Skin of body (tissue), 2 donors: Measurements from ENCODE around the gene RIC3. TPM values are rescaled to one million over a fixed set of nuclear protein-coding genes. Genes with fewer than 3 reads are reported as not detected.
A peak's percentile ranks its signal among the peaks of the same experiment; 100 is the strongest.

ENCODE experiments used
- DNase-seq: peaks from one replicate; lab custom pipeline; 2025; lab: John Stamatoyannopoulos, UW
- total RNA-seq: library from RNA; depleted of rRNA; stranded (reverse); fragments of >200 nt; gene quantifications from one replicate; pipeline ENCODE4 v1.2.3, GENCODE V29; 2014

The RIC3 gene, protein sequence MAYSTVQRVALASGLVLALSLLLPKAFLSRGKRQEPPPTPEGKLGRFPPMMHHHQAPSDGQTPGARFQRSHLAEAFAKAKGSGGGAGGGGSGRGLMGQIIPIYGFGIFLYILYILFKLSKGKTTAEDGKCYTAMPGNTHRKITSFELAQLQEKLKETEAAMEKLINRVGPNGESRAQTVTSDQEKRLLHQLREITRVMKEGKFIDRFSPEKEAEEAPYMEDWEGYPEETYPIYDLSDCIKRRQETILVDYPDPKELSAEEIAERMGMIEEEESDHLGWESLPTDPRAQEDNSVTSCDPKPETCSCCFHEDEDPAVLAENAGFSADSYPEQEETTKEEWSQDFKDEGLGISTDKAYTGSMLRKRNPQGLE
- total RNA-seq, result 9.5 TPM

GRCh38 chr11:8168485-8169257 lies at the start of gene RIC3:
Gene RIC3 (minus strand): TSS chr11:8169025. CDS start chr11:8168989, 36 bp downstream.
- no peak for DNase-seq

- no peak for DNase-seq
Observed at GRCh38 chr11:8218409-8218808, 49.6 kb upstream of the RIC3 start.

GRCh38 chr11:8217926-8218325 lies 49.1 kb upstream of the RIC3 start:
- DNase-seq, result no peak

- DNase-seq, result no peak
Observed at GRCh38 chr11:8217136-8217535, 48.3 kb upstream of the RIC3 start.

DNA sequence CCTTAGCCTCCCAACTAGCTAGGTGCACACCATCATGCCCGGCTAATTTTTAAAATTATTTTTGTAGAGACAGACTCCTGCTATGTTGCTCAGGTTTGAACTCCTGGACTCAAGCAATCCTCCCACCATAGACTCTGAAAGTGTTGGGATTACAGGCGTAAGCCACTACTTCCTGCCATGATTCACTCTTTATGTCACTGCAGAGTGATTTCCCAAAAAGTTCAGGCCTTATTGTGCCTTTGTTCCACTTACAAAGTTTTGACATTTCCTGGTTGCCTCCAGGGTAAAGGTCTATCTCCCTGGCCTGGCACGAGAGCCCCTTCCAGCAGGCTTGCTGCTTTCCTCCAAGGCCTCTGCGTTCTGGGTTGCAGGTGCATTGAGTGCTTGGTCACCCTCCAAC lies 44.6 kb upstream of the RIC3 start:
- no peak for DNase-seq

- DNase-seq, result no peak
Observed at GRCh38 chr11:8209208-8209807, 40.5 kb upstream of the RIC3 start.

DNA sequence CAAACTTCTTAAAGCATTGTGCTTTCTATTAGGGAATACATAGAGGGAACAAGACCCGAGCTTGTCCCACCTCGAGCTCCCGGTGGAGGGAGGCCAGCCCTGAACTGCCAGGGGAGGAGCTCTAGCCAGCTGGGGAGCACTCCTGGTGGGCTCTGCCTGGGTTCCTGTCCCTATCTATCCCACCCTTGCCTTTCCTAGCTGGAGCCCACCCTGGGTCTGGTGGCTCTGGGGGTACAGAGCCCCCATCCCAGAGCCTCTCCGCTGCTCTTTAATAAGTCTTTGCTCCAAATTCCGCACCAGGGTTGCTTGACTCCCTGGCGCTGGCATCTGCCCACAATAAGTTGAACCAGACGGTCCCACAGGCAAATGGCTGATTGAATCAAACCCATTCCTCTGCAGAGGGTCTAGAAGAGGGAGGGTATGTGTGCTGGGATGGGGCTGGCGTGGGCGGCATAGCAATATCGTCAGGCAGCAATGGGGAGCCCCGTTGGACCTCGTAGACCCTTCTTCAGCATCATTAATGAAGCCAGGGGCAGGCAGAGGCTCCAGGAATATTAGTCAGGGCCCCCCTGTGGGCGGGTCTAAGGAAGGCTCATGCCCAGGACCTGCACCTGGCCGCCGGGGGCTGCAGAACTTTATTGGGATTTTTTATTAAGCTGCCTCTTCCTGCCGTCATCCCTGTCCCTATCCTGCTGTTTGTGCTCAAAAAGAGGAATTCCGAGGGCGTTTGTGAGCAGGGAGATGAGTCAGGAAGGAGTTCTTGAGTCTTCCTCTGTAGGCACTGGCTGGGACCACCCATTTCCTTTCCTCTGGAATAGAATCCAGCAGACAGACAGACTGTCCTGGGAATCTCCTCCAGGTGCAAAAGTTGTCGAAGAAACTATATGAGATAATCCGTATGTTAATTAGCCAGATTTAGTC lies 38.5 kb upstream of the RIC3 start:
- no peak for DNase-seq

DNA sequence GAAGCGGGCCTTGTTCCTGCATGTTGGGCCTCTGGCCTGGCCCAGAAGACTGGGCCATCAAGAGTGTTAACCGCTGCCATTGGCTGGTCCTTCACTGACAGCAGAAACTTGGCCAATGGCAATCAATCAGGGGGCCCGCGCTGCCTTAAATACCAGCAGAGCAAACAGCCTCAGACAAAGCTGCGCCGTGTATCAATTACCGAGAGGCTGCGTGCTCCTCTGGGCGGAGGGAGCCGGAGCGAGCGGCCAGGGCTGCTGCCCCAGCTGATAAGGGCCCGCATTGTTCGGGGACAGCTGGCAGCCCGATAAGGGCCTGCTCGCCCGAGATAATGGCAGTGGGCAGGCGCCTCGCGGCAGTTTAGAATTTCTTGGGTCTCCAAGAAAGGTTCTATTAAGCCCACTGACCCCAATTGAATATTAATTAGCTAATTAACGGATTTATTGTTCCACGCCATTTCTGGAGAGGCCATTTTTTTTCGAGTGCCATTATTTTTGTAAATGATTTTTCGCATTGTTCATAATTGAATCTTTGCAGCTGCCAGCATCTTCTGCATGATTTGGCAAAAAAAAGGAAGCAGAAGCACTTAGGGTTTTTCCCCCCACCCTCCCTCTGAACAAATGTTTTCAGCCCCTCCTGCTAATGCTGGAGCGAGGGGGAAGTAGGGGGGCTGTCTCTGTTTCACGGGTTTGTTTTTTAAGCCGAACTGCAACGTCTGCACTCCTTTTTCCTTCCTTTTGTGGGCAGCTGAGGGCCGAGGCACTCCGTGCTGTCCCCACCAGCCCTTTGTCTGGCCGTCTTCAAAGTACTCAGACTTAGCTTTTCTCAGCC lies 37.6 kb upstream of the RIC3 start:
- DNase-seq, result peak; percentile 4

DNA sequence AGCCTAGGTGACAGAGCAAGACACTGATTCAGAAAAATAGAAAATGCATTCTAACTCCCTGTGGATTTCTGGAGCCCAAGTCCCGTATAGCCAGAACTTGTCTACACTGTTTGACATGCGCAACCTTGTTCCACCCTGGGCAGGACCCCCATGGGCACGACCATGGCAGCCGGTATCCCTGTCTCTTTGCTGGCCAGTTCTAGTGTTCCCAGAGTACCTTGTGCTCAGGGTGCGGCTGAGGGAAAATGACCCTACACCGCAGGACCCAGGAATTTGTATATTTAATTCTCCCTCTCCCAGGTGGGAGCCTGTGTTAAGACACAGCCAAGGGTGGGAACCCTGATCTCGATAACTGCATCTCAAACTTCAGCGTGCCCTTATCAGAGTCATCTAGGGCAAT lies 36.7 kb upstream of the RIC3 start:
- DNase-seq, result no peak

DNA sequence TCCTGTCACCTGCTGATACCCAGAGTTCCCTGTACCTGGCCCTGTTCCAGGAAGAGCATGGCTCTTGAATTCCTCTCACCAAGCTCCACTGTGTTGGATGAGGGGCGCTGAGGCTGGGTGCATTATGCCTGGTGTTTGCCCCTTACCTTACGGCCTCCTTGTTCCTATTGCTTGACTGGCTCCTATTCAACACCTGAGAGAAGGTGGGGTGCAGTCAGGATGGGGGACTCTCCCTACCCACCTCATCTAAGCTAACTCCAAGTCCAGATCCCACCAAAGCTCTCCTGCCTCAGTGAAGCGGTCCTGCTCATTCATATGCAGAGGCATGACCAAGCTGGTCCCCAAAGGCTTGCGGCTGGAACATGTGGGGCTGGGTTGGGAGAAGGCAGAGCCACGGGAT lies 35.8 kb upstream of the RIC3 start:
- no peak for DNase-seq

DNA sequence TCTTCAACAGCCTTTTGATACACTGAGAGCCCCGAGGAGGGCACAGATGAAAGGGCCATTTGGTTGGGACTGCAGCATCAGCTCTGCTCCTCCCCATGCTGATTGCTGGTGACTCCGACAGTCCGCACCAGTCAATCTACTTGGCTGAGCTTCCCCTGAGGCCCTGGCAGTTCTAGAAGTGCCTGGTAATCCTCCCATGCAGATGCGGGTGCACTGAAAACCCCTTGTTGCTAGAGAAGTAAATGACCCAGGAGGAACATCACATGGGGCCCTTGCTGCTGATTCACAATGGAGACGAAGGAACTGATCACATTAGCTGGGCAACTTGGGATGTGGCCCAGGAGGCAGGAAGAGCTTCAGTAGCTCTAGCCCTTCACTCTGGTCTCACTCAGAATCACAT lies 35.2 kb upstream of the RIC3 start:
- no peak for DNase-seq

GRCh38 chr11:8203414-8203715 lies 34.5 kb upstream of the RIC3 start:
- DNase-seq, result no peak

DNA sequence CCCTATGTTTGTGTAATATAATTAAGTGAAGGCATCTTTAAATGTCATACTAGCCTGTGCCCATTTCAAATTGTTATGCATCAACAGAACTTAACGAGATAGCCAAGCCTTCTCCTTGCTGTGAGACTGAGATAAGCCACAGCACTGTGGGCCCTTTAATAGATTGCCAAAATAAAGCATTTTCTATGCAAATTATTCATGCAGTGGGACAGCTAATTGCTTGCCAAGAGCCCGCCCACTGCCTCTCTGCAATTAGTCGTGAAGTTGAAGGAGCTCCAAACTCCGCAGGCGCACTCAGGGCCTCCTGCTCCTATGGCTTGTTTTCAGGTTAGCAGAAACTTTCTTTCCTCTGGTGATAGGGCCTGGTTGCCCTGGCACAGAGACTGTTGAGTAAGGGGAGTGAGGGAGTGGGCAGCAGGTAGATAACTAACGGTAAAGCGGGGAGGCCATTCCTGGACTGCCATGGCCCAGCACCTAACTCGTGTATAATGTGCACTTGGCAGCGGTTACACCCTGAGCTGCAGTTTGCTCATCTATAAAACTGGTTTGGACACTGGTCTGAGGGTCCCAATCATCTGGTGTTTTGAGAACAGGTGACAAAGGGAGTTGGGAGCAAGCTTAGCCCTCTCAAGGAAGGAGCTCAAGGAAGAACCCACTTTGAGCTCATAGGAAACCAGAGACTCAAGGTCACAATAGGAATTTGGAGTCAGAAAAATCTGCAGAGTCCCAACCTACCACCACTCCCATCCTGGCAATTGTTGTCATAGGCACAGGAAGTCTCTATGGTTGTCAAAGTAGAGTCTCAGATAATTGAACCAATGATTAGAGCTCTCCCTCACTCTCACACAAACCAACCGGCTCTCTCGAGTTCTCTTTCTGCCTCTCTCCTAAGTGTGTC lies 33.9 kb upstream of the RIC3 start:
- DNase-seq, result no peak

DNA sequence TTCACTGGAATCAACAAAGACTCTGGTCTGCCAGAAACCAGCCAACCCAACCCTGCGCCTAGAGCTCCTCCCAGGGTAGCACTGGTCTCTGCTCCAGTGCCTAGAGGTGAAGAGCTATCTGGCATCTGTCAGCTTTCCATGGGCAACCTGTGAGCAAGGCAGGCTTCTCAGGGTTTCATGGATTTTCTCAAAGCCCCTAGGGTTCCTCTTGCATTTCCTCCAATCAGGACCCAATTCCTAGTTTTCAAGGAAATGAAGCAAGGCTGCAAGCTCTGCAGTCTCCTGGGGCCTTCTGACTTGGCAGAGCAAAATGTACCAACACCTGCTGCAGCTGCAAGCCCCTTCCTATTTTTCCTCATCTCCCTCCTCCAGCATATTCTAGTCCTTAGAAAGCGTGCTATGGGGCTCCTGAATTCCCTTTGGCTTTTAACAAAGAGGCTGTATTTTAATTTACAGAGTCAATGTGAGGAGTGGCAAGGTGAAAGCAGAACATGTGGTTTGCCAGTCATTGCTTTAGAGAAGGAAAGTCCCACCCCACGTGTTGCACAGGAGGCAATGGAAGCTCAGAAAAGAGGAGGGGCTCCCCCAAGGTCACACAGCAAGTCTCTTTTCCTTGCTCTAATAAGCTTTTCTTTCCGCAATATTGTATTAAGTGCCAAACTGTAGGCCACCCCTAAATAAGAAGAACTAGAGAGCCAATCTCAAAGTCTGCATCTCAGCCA lies 33.0 kb upstream of the RIC3 start:
- DNase-seq, result no peak

DNA sequence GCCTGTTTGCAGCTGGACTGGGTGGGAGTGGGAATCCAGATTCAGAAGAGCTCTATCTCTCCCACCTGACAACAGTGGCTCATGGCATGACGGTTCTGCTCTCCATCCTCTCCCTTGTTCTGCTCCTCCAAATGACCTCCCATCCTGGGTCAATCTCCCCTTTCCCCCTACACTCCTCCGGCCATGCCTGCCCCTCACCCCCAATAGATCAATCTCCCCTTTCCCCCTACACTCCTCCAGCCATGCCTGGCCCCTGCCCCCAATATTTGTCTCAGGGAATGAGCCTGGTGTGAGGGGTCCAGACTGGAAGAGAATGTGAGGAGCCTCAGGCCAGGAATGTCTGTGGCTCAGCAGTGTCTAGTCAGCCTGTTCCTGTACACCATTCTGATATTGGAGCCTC lies 30.9 kb upstream of the RIC3 start:
- no peak for DNase-seq

GRCh38 chr11:8196749-8197148 lies 27.9 kb upstream of the RIC3 start:
- DNase-seq, result no peak

DNA sequence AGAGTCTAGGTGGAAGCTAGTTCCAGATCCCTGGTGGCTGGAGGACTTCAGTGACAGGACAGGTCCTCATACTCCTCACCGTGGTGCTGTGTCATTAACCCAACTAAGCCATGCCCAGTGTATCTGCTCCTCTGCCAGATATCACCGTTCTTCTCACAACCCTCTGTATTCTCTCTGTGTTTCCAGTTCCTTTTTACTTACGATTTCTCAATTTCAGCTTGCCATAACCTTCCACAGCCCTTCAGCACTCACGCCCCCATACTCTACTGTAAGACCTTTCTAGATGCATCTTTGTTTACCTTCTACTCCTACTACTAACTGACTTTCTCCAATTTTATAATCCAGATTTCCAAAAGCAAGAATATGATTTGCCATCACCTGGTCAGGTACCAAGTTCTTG lies 26.1 kb upstream of the RIC3 start:
- DNase-seq, result no peak

DNA sequence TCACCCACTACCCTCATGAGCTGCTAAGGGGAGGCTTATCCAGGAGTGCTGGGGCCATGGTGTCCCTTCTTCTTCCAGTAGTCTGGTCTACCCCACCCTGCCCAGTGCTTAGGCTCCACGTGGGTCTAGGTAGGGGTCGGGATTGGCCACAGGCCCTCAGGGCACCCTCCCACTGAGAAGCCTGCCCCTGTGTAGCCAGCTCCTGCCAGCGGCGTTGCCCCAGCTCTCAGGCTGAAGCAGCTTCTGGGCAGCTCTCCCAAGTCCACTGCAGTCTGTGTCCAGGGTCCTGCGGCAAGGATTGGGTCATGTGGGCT lies 24.0 kb upstream of the RIC3 start:
- no peak for DNase-seq
